Activated B cell treated with CpG ODN at 0.5 μM for 24 hours (primary cell): ENCODE measurements around the gene RPE. TPM values are rescaled to one million over a fixed set of nuclear protein-coding genes. Genes with fewer than 3 reads are reported as not detected.

Experiments
- ATAC-seq: fragments of 200-7000 bp; cut with Tn5 transposase; one replicate; pipeline ENCODE4 v1.10.0; 2021; ENCODE audit warnings: low read depth, mild to moderate bottlenecking, moderate library complexity
- CTCF ChIA-PET: fragments of 350-600 bp; sonication (Branson Sonifier 250); formaldehyde crosslinking; loops from one replicate; lab custom pipeline; 2021; ENCODE audit warnings: antibody characterized with exemption; lab: Charles Lee
- POLR2A ChIA-PET: fragments of 350-600 bp; sonication (Branson Sonifier 250); formaldehyde crosslinking; loops from one replicate; lab custom pipeline; 2021; ENCODE audit warnings: antibody characterized with exemption; lab: Charles Lee
- DNase-seq: peaks from one replicate; pipeline ENCODE4 v3.0.0; 2022
- H3K27ac Mint-ChIP-seq: one replicate; pipeline ENCODE4 v1.8.0; 2020; ENCODE audit warnings: mixed read lengths
- H3K27me3 Mint-ChIP-seq: one replicate; pipeline ENCODE4 v1.8.0; 2021; ENCODE audit warnings: mixed read lengths
- H3K36me3 Mint-ChIP-seq: one replicate; pipeline ENCODE4 v1.8.0; 2021; ENCODE audit warnings: low read depth, mixed read lengths
- H3K4me1 Mint-ChIP-seq: one replicate; pipeline ENCODE4 v1.8.0; 2021; ENCODE audit warnings: mixed read lengths
- H3K4me3 Mint-ChIP-seq: one replicate; pipeline ENCODE4 v1.8.0; 2020; ENCODE audit warnings: mild to moderate bottlenecking, mixed read lengths
- H3K9me3 Mint-ChIP-seq: one replicate; pipeline ENCODE4 v1.8.0; 2020; ENCODE audit warnings: mixed read lengths
- intact Hi-C: fragments of 100-400 bp; cut with micrococcal nuclease; formaldehyde crosslinking; loops from one replicate; pipeline ENCODE4 v1.15.1; 2024
- total RNA-seq: library from RNA; stranded (reverse); gene quantifications from 2 replicates; pipeline ENCODE4 v1.2.3, GENCODE V29; 2022
- TF ChIP-seq, protein P1 (sequence below): fragments of 200-600 bp; IDR thresholded peaks from one replicate; pipeline ENCODE4 v1.8.0; 2022; ENCODE audit warnings: antibody characterized with exemption, mild to moderate bottlenecking

The RPE gene
- total RNA-seq, 1 donor from 2014 or later: 54.7 TPM

DNA sequence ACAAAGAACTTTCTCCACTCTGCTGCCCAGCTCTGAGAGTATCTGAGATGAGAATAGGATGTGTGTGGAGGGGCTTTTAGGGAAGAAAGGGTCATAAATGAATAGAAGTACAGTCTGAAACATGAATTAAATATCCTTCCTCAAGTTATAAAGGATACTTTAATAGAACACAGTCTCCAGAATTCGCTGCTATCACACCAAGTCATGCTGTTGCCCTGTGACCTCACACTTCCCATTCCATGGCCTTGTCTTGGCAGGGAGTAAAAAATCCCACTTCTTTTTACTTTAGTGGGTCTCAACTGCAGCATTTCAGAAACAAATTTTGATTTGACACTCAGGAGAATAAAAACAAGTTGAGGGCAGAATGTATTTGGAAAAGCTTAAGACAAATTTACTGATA is 3.8 kb upstream of the RPE start:
- Mint-ChIP-seq H3K9me3 (no peaks in the 10 kb centered on the region), H3K4me1 (peaks cover 20% of the 10 kb centered on the region), H3K27me3 (peaks cover 6% of the 10 kb centered on the region), H3K36me3 (peaks cover 4% of the 10 kb centered on the region), H3K4me3 (no peak overlapping the region), H3K27ac (no peak overlapping the region)
- no peak for DNase-seq
- TF ChIP-seq, protein P1, sequence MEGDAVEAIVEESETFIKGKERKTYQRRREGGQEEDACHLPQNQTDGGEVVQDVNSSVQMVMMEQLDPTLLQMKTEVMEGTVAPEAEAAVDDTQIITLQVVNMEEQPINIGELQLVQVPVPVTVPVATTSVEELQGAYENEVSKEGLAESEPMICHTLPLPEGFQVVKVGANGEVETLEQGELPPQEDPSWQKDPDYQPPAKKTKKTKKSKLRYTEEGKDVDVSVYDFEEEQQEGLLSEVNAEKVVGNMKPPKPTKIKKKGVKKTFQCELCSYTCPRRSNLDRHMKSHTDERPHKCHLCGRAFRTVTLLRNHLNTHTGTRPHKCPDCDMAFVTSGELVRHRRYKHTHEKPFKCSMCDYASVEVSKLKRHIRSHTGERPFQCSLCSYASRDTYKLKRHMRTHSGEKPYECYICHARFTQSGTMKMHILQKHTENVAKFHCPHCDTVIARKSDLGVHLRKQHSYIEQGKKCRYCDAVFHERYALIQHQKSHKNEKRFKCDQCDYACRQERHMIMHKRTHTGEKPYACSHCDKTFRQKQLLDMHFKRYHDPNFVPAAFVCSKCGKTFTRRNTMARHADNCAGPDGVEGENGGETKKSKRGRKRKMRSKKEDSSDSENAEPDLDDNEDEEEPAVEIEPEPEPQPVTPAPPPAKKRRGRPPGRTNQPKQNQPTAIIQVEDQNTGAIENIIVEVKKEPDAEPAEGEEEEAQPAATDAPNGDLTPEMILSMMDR: no peak
- intact Hi-C loops: no loop called here
- ChIA-PET CTCF (interaction anchor here (0.9 kb wide), 1 partner anchor 198 kb away, joined by 3 read pairs; no protein-coding TSS in a partner anchor), POLR2A (no interaction called here)
- ATAC-seq: no peak

GRCh38 chr2:210000464-210001324 is 1.7 kb upstream of the RPE start:
- ChIA-PET POLR2A (no interaction called here), CTCF (no interaction called here)
- peaks cover 15% of the 10 kb centered on the region for H3K36me3 Mint-ChIP-seq
- peaks cover 3% of the 10 kb centered on the region for H3K27me3 Mint-ChIP-seq
- H3K4me3 Mint-ChIP-seq: no peak overlapping the region
- TF ChIP-seq, protein P1: no peak
- H3K9me3 Mint-ChIP-seq: no peaks in the 10 kb centered on the region
- H3K27ac Mint-ChIP-seq: no peak overlapping the region
- ATAC-seq: no peak
- intact Hi-C loops: loop anchor here (5.0 to 10.0 kb wide), 3 partner anchors 462 to 1748 kb away; partner anchors contain the start of gene MAP2
- peaks cover 40% of the 10 kb centered on the region for H3K4me1 Mint-ChIP-seq
- DNase-seq: no peak

- Mint-ChIP-seq H3K9me3 (no peaks in the 10 kb centered on the region), H3K27ac (peak overlapping the region; percentile 89), H3K4me1 (peaks cover 61% of the 10 kb centered on the region), H3K4me3 (peak overlapping the region; percentile 96), H3K27me3 (peaks cover 2% of the 10 kb centered on the region), H3K36me3 (peaks cover 38% of the 10 kb centered on the region)
- TF ChIP-seq, protein P1: no peak
- intact Hi-C loops: loop anchor here (5.0 to 10.0 kb wide), 3 partner anchors 459 to 1751 kb away; partner anchors contain the start of gene MAP2
- no peak for ATAC-seq
- no peak for DNase-seq
- ChIA-PET POLR2A (interaction anchor here (0.6 to 1.2 kb wide), 2 partner anchors 163 to 167 kb away, joined by 3 to 4 read pairs; partner anchors contain the start of gene KANSL1L), CTCF (no interaction called here)
These were observed 921 bp downstream of the RPE start for GRCh38 chr2:210003359-210003758.

- ChIA-PET POLR2A (interaction anchor here (0.8 kb wide), 1 partner anchor 166 kb away, joined by 3 read pairs; no protein-coding TSS in a partner anchor), CTCF (no interaction called here)
- Mint-ChIP-seq H3K27ac (peak overlapping the region; percentile 46), H3K9me3 (no peaks in the 10 kb centered on the region), H3K4me3 (no peak overlapping the region), H3K36me3 (peaks cover 48% of the 10 kb centered on the region), H3K27me3 (no peaks in the 10 kb centered on the region), H3K4me1 (peaks cover 64% of the 10 kb centered on the region)
- intact Hi-C loops: loop anchor here (5.0 to 10.0 kb wide), 3 partner anchors 457 to 1753 kb away; partner anchors contain the start of gene MAP2
- TF ChIP-seq, protein P1: no peak
- no peak for ATAC-seq
- no peak for DNase-seq
These were observed 2.4 kb downstream of the RPE start for GRCh38 chr2:210004881-210005280.

GRCh38 chr2:210007895-210008294 is 5.5 kb downstream of the RPE start:
- Mint-ChIP-seq H3K27ac (no peak overlapping the region), H3K9me3 (no peaks in the 10 kb centered on the region), H3K4me1 (peaks cover 54% of the 10 kb centered on the region), H3K27me3 (no peaks in the 10 kb centered on the region), H3K36me3 (peaks cover 70% of the 10 kb centered on the region), H3K4me3 (no peak overlapping the region)
- ChIA-PET CTCF (no interaction called here), POLR2A (no interaction called here)
- no peak for DNase-seq
- ATAC-seq: peak; percentile 40
- intact Hi-C loops: loop anchor here (10.0 kb wide), 1 partner anchor 583 kb away; the partner anchor contains the start of gene MAP2
- TF ChIP-seq, protein P1: no peak
